HuH-7.5 (cell line): Measurements from ENCODE around the gene MAPK8IP1.

Experiments
- DNase-seq: peaks from one replicate; pipeline ENCODE4 v3.0.0; 2011; ENCODE audit warnings: low spot score

Gene MAPK8IP1

GRCh38 chr11:45926536-45927331, 41.3 kb downstream of the MAPK8IP1 start:
- DNase-seq: no peak

GRCh38 chr11:45927332-45927683, 41.9 kb downstream of the MAPK8IP1 start:
- DNase-seq: no peak

- DNase-seq: no peak
These were observed 42.4 kb downstream of the MAPK8IP1 start for GRCh38 chr11:45927684-45928413.

GRCh38 chr11:45928535-45929215, 43.2 kb downstream of the MAPK8IP1 start:
- DNase-seq: no peak

GRCh38 chr11:45929486-45930030, 44.1 kb downstream of the MAPK8IP1 start:
- DNase-seq: no peak

GRCh38 chr11:45930031-45930794, 44.8 kb downstream of the MAPK8IP1 start:
- DNase-seq: no peak

- DNase-seq: no peak
These were observed 45.6 kb downstream of the MAPK8IP1 start for GRCh38 chr11:45930951-45931570.

GRCh38 chr11:45931739-45932138, 46.3 kb downstream of the MAPK8IP1 start:
- no peak for DNase-seq

GRCh38 chr11:45932217-45932616, 46.8 kb downstream of the MAPK8IP1 start:
- no peak for DNase-seq

- DNase-seq: no peak
These were observed 47.8 kb downstream of the MAPK8IP1 start for GRCh38 chr11:45933131-45933831.

- no peak for DNase-seq
These were observed 48.6 kb downstream of the MAPK8IP1 start for GRCh38 chr11:45933846-45934579.

- DNase-seq: no peak
These were observed 49.3 kb downstream of the MAPK8IP1 start for GRCh38 chr11:45934580-45935318.

GRCh38 chr11:45935349-45936064, 50.1 kb downstream of the MAPK8IP1 start:
- DNase-seq: no peak

- no peak for DNase-seq
These were observed 51.1 kb downstream of the MAPK8IP1 start for GRCh38 chr11:45936511-45937054.

GRCh38 chr11:45937916-45938315, 52.5 kb downstream of the MAPK8IP1 start:
- no peak for DNase-seq

GRCh38 chr11:45939836-45940235, 54.4 kb downstream of the MAPK8IP1 start:
- DNase-seq: no peak

- no peak for DNase-seq
These were observed 55.8 kb downstream of the MAPK8IP1 start for GRCh38 chr11:45941285-45941684.

GRCh38 chr11:45942381-45942780, 56.9 kb downstream of the MAPK8IP1 start:
- DNase-seq: no peak
